H9 (cell line): Measurements from ENCODE around the gene HDDC2. TPM values are rescaled to one million over a fixed set of nuclear protein-coding genes. Genes with fewer than 3 reads are reported as not detected.

Experiments used
- DNase-seq: peaks from one replicate; pipeline ENCODE4 v3.0.0-alpha.2; 2017
- H2AFZ ChIP-seq: one replicate; pipeline ENCODE4 v1.6.1; 2013; ENCODE audit warnings: mild to moderate bottlenecking, low read length, control low read depth, moderate library complexity
- H2AK5ac ChIP-seq: 2 replicates; pipeline ENCODE4 v1.6.1; 2013; ENCODE audit warnings: low read length, control low read depth, mixed read lengths; ENCODE audit not compliant: insufficient read length
- H2BK120ac ChIP-seq: one replicate; pipeline ENCODE4 v1.6.1; 2013; ENCODE audit warnings: low read depth, mild to moderate bottlenecking, low read length, control low read depth, inconsistent platforms; ENCODE audit not compliant: poor library complexity, severe bottlenecking
- H2BK12ac ChIP-seq: 2 replicates; pipeline ENCODE4 v1.6.1; 2013; ENCODE audit warnings: low read length, control low read depth, mixed read lengths, low read depth; ENCODE audit not compliant: insufficient read length
- H2BK15ac ChIP-seq: 2 replicates; pipeline ENCODE4 v1.6.1; 2013; ENCODE audit warnings: low read depth, low read length, control low read depth
- H2BK20ac ChIP-seq: one replicate; pipeline ENCODE4 v1.6.1; 2013; ENCODE audit warnings: low read depth, mild to moderate bottlenecking, low read length, control low read depth, inconsistent platforms; ENCODE audit not compliant: poor library complexity, severe bottlenecking
- H2BK5ac ChIP-seq: 2 replicates; pipeline ENCODE4 v1.6.1; 2013; ENCODE audit warnings: low read length, control low read depth, mixed read lengths; ENCODE audit not compliant: insufficient read length
- H3K14ac ChIP-seq: 2 replicates; pipeline ENCODE4 v1.6.1; 2013; ENCODE audit warnings: low read length, control low read depth; ENCODE audit not compliant: insufficient read depth
- H3K18ac ChIP-seq: 2 replicates; pipeline ENCODE4 v1.6.1; 2013; ENCODE audit warnings: low read depth, mild to moderate bottlenecking, mixed read lengths, low read length, control low read depth; ENCODE audit not compliant: insufficient read length
- H3K23ac ChIP-seq: 2 replicates; pipeline ENCODE4 v1.6.1; 2013; ENCODE audit warnings: low read length, control low read depth, mixed read lengths, low read depth; ENCODE audit not compliant: insufficient read length
- H3K23me2 ChIP-seq: 2 replicates; pipeline ENCODE4 v1.6.1; 2013; ENCODE audit warnings: low read depth, mild to moderate bottlenecking, mixed read lengths, low read length, control low read depth; ENCODE audit not compliant: insufficient read length, poor library complexity, severe bottlenecking
- H3K27ac ChIP-seq: 2 replicates; pipeline ENCODE4 v1.5.1; 2013; ENCODE audit warnings: low read length, control low read depth, mixed read lengths, low read depth; ENCODE audit not compliant: insufficient read length
- H3K27me3 ChIP-seq: 2 replicates; pipeline ENCODE4 v1.6.1; 2013; ENCODE audit warnings: low read length, control low read depth, inconsistent platforms; ENCODE audit not compliant: insufficient read depth
- H3K4ac ChIP-seq: 2 replicates; pipeline ENCODE4 v1.6.1; 2013; ENCODE audit warnings: low read depth, mild to moderate bottlenecking, control low read depth, inconsistent platforms, low read length, moderate library complexity
- H3K4me1 ChIP-seq: 2 replicates; pipeline ENCODE4 v1.6.1; 2013; ENCODE audit warnings: low read length, control low read depth, inconsistent platforms; ENCODE audit not compliant: insufficient read depth
- H3K4me2 ChIP-seq: 2 replicates; pipeline ENCODE4 v1.6.1; 2013; ENCODE audit warnings: low read length, control low read depth, mixed read lengths; ENCODE audit not compliant: insufficient read length, insufficient read depth
- H3K56ac ChIP-seq: 2 replicates; pipeline ENCODE4 v1.6.1; 2013; ENCODE audit warnings: low read depth, mild to moderate bottlenecking, mixed read lengths, low read length, control low read depth; ENCODE audit not compliant: insufficient read length
- H3K79me1 ChIP-seq: 2 replicates; pipeline ENCODE4 v1.6.1; 2013; ENCODE audit warnings: low read depth, mild to moderate bottlenecking, moderate library complexity, low read length, control low read depth, inconsistent platforms; ENCODE audit not compliant: insufficient read depth, poor library complexity, severe bottlenecking
- H3K79me2 ChIP-seq: 2 replicates; pipeline ENCODE4 v1.6.1; 2013; ENCODE audit warnings: low read length, control low read depth, inconsistent platforms; ENCODE audit not compliant: insufficient read depth
- H3K9ac ChIP-seq: 2 replicates; pipeline ENCODE4 v1.6.1; 2013; ENCODE audit warnings: low read length, control low read depth, mixed read lengths; ENCODE audit not compliant: insufficient read length; ENCODE audit errors: extremely low read depth
- H3K9me3 ChIP-seq: one replicate; pipeline ENCODE4 v1.6.1; 2013; ENCODE audit warnings: low read depth, low read length, inconsistent platforms; ENCODE audit not compliant: control insufficient read depth
- H3T11ph ChIP-seq: one replicate; pipeline ENCODE4 v1.6.1; 2013; ENCODE audit warnings: mild to moderate bottlenecking, low read length, control low read depth, inconsistent platforms
- H4K20me1 ChIP-seq: one replicate; pipeline ENCODE4 v1.6.1; 2013; ENCODE audit not compliant: control insufficient read depth, insufficient read length, insufficient read depth
- H4K5ac ChIP-seq: 2 replicates; pipeline ENCODE4 v1.6.1; 2013; ENCODE audit warnings: low read depth, mild to moderate bottlenecking, mixed read lengths, low read length, control low read depth; ENCODE audit not compliant: insufficient read length
- H4K8ac ChIP-seq: replicated peaks from 2 replicates; pipeline ENCODE4 v1.6.1; 2013; ENCODE audit warnings: low read length, control low read depth, mixed read lengths, low read depth; ENCODE audit not compliant: insufficient read length
- H4K91ac ChIP-seq: 2 replicates; pipeline ENCODE4 v1.6.1; 2013; ENCODE audit warnings: low read depth, mild to moderate bottlenecking, moderate library complexity, mixed read lengths, low read length, control low read depth; ENCODE audit not compliant: insufficient read length
- H3K27ac Mint-ChIP-seq, 3 experiments: 2 replicates in 2 of 3; 3 replicates in 1 of 3; pipeline ENCODE4 v1.8.0; 2020 to 2021; ENCODE audit warnings: mixed read lengths in 3 of 3, mild to moderate bottlenecking in 1 of 3, moderate library complexity in 1 of 3
- H3K27me3 Mint-ChIP-seq: 2 replicates; pipeline ENCODE4 v1.8.0; 2021; ENCODE audit warnings: low read depth, mild to moderate bottlenecking, moderate library complexity, mixed read lengths
- H3K36me3 Mint-ChIP-seq, 3 experiments: 2 replicates in 2 of 3; 3 replicates in 1 of 3; pipeline ENCODE4 v1.8.0; 2020 to 2021; ENCODE audit warnings: low read depth in 3 of 3, mixed read lengths in 3 of 3; ENCODE audit not compliant: insufficient read depth in 1 of 3
- H3K4me1 Mint-ChIP-seq, 2 experiments: 2 replicates each; pipeline ENCODE4 v1.8.0; 2020; ENCODE audit warnings: mixed read lengths in 2 of 2
- H3K4me3 Mint-ChIP-seq, 2 experiments: 2 replicates in 1 of 2; 3 replicates in 1 of 2; pipeline ENCODE4 v1.8.0; 2020 to 2021; ENCODE audit warnings: mild to moderate bottlenecking in 2 of 2, mixed read lengths in 2 of 2, moderate library complexity in 1 of 2
- H3K9me3 Mint-ChIP-seq, 2 experiments: 2 replicates in 1 of 2; 3 replicates in 1 of 2; pipeline ENCODE4 v1.8.0; 2020; ENCODE audit warnings: mild to moderate bottlenecking in 2 of 2, mixed read lengths in 2 of 2, moderate library complexity in 1 of 2
- WGBS: extraction: QIAGEN DNeasy Blood & Tissue Kit; methylation state at CpG from one replicate; pipeline ENCODE4 v1.1.7; 2013; ENCODE audit warnings: missing lambda C conversion rate, low lambda C conversion rate, mixed read lengths; ENCODE audit not compliant: insufficient read length; ENCODE audit errors: extremely low coverage; 5-methylcytosine and 5-hydroxymethylcytosine counted together
- total RNA-seq: library from RNA; stranded (reverse); gene quantifications from 2 replicates; pipeline ENCODE4 v1.2.1, GENCODE V29; 2021
- TF ChIP-seq, protein P1 (sequence below): fragments of 200-600 bp; sonication (generic); conservative IDR thresholded peaks from 3 replicates; pipeline ENCODE4 v1.8.0; 2021; ENCODE audit warnings: antibody characterized with exemption, mild to moderate bottlenecking

HDDC2 gene
- total RNA-seq, 1 experiment from 2014 or later: 77.8 TPM

DNA sequence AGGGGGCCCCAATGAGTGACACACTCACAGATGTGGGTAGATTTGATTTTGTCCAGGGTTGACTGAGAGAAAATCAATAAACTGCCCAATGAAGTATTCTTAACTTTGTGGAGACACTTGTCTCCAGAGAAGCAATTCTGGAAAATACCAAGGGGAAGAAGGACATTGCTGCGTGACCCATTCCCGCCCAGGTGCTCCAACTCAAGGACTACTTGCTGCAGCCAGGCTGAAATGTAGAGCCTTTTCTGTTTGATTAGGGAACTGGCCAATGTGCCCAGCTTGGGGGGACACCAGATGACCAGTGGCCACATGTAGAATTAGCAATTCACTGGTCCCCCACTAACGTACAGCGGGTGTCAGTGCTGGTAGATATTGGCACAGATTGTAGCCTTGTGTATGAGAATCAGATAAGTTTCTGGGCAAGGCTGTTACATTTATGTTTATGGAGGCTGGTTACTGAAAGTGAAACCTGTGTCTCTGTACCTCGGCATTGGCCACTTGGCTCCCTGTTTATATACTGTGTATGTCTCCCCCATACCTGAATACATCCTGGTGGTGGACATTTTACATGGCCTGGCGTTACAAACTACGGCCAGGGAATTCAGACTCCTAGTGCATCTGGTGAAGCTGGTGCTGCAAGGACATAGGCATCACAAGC, 32.3 kb downstream of the HDDC2 start:
- no peak overlapping the region for H2BK20ac ChIP-seq
- H2BK5ac ChIP-seq: no peak overlapping the region
- no peak overlapping the region for H3K14ac ChIP-seq
- H3K18ac ChIP-seq: no peak overlapping the region
- H3K4me1 ChIP-seq: no peaks in the 10 kb centered on the region
- no peak overlapping the region for H4K91ac ChIP-seq
- H3K4me1 Mint-ChIP-seq: no peaks in the 10 kb centered on the region
- no peak overlapping the region for H4K5ac ChIP-seq
- no peak overlapping the region for H2AFZ ChIP-seq
- H3K23ac ChIP-seq: no peak overlapping the region
- no peaks in the 10 kb centered on the region for H3K23me2 ChIP-seq
- no peak overlapping the region for H2BK12ac ChIP-seq
- H3K36me3 Mint-ChIP-seq: peaks cover 0 to 15% (median 9%) of the 10 kb centered on the region in 3 experiments; a peak in 4 of 7 replicates
- H3K27ac ChIP-seq: no peak overlapping the region
- TF ChIP-seq, protein P1, sequence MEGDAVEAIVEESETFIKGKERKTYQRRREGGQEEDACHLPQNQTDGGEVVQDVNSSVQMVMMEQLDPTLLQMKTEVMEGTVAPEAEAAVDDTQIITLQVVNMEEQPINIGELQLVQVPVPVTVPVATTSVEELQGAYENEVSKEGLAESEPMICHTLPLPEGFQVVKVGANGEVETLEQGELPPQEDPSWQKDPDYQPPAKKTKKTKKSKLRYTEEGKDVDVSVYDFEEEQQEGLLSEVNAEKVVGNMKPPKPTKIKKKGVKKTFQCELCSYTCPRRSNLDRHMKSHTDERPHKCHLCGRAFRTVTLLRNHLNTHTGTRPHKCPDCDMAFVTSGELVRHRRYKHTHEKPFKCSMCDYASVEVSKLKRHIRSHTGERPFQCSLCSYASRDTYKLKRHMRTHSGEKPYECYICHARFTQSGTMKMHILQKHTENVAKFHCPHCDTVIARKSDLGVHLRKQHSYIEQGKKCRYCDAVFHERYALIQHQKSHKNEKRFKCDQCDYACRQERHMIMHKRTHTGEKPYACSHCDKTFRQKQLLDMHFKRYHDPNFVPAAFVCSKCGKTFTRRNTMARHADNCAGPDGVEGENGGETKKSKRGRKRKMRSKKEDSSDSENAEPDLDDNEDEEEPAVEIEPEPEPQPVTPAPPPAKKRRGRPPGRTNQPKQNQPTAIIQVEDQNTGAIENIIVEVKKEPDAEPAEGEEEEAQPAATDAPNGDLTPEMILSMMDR: no peak
- no CpG with 5 or more reads among the region's 7 CpGs for WGBS
- no peak overlapping the region for H4K8ac ChIP-seq
- no peaks in the 10 kb centered on the region for H3K79me2 ChIP-seq
- peak overlapping the region in 1 of 3 experiments; percentile 83; a peak in 1 of 7 replicates for H3K27ac Mint-ChIP-seq
- no peak overlapping the region for H2BK15ac ChIP-seq
- H3K4ac ChIP-seq: no peak overlapping the region
- no peaks in the 10 kb centered on the region for H3K9me3 Mint-ChIP-seq
- H3K56ac ChIP-seq: no peak overlapping the region
- no peaks in the 10 kb centered on the region for H3K27me3 ChIP-seq
- H3K9ac ChIP-seq: no peak overlapping the region
- DNase-seq: no peak
- H3K79me1 ChIP-seq: no peaks in the 10 kb centered on the region
- no peak overlapping the region for H3T11ph ChIP-seq
- H3K9me3 ChIP-seq: no peaks in the 10 kb centered on the region
- no peak overlapping the region for H2AK5ac ChIP-seq
- no peaks in the 10 kb centered on the region for H4K20me1 ChIP-seq
- H2BK120ac ChIP-seq: no peak overlapping the region
- no peaks in the 10 kb centered on the region for H3K27me3 Mint-ChIP-seq
- no peak overlapping the region for H3K4me3 Mint-ChIP-seq
- no peak overlapping the region for H3K4me2 ChIP-seq
